ENCODE measurements around the gene CDK15. TPM values are rescaled to one million over a fixed set of nuclear protein-coding genes. Genes with fewer than 3 reads are reported as not detected.

CDK15 gene
- total and polyA plus RNA-seq, 11 donors: 0.07 to 0.50 (median 0.18) TPM; not detected in 3

DNA sequence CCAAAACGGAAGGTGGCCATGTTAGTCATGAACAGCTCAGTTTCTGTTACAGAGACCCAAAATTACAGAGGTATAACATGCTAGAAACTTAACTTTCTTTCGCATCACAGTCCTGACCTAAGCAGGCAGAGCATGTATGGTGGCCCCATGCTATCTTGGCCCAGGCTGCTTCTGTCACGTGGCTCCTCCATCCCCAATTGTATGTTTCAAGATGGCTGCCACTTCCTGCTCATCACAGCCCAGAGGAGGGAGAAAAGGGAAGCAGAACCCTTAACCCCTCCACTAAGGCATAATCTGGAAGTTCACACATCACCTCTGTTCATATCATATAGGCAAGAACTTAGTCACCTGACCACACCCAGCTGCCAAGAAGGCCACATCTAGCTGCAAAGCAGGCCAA is 28.7 kb downstream of the CDK15 start:
- Histone ChIP-seq H3K9me3 (peaks cover 0 to 2% (median 0%) of the 10 kb centered on the region in 12 donors), H3K4me1 (no peaks in the 10 kb centered on the region), H3K27me3 (peaks cover 0 to 7% (median 0%) of the 10 kb centered on the region in 9 donors), H3K4me3 (no peak overlapping the region), H3K27ac (no peak overlapping the region), H3K36me3 (no peaks in the 10 kb centered on the region)
- ATAC-seq: no peak
- WGBS, 4 donors: 90 to 94% (median 92%) methylated on average over 3 of the region's 3 CpGs
- intact Hi-C loops (cut with DNase I): no loop called here
- DNase-seq: no peak
- TF ChIP-seq POLR2A (IDR thresholded peaks at IDR 0.05): no peak
- TF ChIP-seq, protein P1, sequence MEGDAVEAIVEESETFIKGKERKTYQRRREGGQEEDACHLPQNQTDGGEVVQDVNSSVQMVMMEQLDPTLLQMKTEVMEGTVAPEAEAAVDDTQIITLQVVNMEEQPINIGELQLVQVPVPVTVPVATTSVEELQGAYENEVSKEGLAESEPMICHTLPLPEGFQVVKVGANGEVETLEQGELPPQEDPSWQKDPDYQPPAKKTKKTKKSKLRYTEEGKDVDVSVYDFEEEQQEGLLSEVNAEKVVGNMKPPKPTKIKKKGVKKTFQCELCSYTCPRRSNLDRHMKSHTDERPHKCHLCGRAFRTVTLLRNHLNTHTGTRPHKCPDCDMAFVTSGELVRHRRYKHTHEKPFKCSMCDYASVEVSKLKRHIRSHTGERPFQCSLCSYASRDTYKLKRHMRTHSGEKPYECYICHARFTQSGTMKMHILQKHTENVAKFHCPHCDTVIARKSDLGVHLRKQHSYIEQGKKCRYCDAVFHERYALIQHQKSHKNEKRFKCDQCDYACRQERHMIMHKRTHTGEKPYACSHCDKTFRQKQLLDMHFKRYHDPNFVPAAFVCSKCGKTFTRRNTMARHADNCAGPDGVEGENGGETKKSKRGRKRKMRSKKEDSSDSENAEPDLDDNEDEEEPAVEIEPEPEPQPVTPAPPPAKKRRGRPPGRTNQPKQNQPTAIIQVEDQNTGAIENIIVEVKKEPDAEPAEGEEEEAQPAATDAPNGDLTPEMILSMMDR (IDR thresholded peaks at IDR 0.05): no peak

DNA sequence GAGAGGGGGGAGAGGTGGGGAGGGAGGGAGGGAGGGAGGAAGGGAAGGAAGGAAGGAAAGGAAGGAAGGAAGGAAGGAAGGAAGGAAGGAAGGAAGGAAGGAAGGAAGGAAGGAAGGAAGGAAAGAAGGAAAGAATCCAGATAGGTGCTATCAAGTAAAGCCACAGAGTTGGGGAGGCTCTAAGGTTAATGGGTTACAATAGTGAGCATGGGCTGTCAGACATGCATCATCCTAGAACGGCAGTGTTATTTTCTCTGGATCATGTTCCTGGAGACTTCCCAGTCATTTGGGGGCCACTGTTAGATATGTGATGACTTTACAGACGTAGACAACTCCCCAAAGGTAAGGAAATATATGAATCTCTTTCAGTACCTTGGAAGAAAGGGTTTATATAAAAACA is 31.1 kb downstream of the CDK15 start:
- DNase-seq (no peak), ATAC-seq (no peak)
- Histone ChIP-seq H3K4me3 (no peak overlapping the region), H3K27ac (no peak overlapping the region), H3K4me1 (no peaks in the 10 kb centered on the region), H3K27me3 (peaks cover 0 to 7% (median 0%) of the 10 kb centered on the region in 9 donors), H3K36me3 (no peaks in the 10 kb centered on the region), H3K9me3 (peaks cover 0 to 17% (median 0%) of the 10 kb centered on the region in 12 donors)
- intact Hi-C loops (cut with DNase I): no loop called here
- WGBS, 4 donors: 28 to 45% (median 34%) methylated on average over 2 of the region's 2 CpGs
- TF ChIP-seq, protein P1 (IDR thresholded peaks at IDR 0.05): no peak
- no peak for TF ChIP-seq POLR2A (IDR thresholded peaks at IDR 0.05)

DNA sequence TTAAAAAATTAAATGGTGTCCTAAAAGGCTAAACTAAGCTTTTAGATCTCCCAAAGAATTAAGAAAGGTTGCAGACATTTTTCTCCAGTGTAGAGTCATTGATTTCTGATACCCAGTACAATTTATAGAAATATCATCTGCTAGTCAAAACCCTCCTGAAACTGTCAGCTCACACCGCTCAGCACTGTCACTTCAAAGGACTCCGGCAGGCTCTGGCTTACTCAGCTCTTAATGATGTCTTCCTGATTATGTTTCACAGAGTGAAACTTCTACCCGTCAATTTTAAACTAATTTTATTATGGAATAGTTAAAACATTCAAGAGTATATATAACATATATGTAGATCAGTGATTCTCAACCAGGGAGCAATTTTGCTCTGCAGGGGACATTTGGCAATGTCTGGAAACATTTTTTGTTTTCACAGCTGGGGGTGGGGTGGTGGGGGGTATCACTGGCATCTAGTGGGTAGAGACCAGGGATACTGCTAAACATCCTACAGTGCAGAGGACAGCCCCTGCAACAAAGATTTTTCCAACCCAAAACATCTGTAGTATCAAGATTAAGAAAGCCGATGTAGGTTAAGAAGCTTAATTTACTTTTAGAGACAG is 31.6 kb downstream of the CDK15 start:
- H3K36me3 ChIP-seq: no peaks in the 10 kb centered on the region
- TF ChIP-seq POLR2A (IDR thresholded peaks at IDR 0.05): no peak
- TF ChIP-seq, protein P1 (IDR thresholded peaks at IDR 0.05): no peak
- intact Hi-C loops (cut with DNase I): no loop called here
- no peak for DNase-seq
- no peaks in the 10 kb centered on the region for H3K4me1 ChIP-seq
- WGBS, 4 donors: 50 to 60% (median 55%) methylated on average over 4 of the region's 4 CpGs
- no peak for ATAC-seq
- H3K4me3 ChIP-seq: no peak overlapping the region
- peaks cover 0 to 7% (median 0%) of the 10 kb centered on the region in 9 donors for H3K27me3 ChIP-seq
- no peak overlapping the region for H3K27ac ChIP-seq
- peaks cover 0 to 17% (median 0%) of the 10 kb centered on the region in 12 donors for H3K9me3 ChIP-seq

DNA sequence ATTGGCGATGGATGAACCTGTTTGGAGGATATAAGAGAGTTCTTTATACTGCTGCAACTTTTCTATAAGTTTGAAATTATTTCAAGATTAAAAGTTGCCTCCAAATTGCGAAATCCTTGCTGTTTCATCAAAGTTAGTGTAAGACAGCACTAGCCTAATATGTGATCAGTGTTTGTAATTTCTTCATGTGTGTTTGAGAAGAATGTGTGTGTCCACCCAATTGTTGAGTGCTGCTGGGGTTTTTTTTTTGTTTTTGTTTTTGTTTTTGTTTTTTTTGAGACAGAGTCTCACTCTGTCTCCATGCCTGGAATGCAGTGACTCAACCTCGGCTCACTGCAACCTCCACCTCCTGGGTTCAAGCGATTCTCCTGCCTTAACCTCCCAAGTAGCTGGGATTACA is 33.4 kb downstream of the CDK15 start:
- no peak for ATAC-seq
- TF ChIP-seq, protein P1 (IDR thresholded peaks at IDR 0.05): no peak
- TF ChIP-seq POLR2A (IDR thresholded peaks at IDR 0.05): no peak
- 92 to 95% (median 92%) methylated on average over 4 of the region's 4 CpGs for WGBS, 4 donors
- no peak for DNase-seq
- intact Hi-C loops (cut with DNase I): no loop called here
- Histone ChIP-seq H3K9me3 (peaks cover 0 to 17% (median 0%) of the 10 kb centered on the region in 12 donors), H3K36me3 (no peaks in the 10 kb centered on the region), H3K27me3 (peaks cover 0 to 7% (median 0%) of the 10 kb centered on the region in 9 donors), H3K27ac (no peak overlapping the region), H3K4me1 (no peaks in the 10 kb centered on the region), H3K4me3 (no peak overlapping the region)
